Nucleus accumbens (tissue), 56 donors: ENCODE data around the gene ANGPTL2.
"Not testable (repeated sequence)": the region's sequence is repeated elsewhere in the genome, so short reads cannot be mapped to it uniquely, and the experiment has no call there.

Experiments used
- DNase-seq, 56 donors: peaks; one replicate each; lab custom pipeline; 2025; lab: John Stamatoyannopoulos, UW

The ANGPTL2 gene

GRCh38 chr9:127122176-127123063 lies at the start of gene ANGPTL2:
TSS of gene ANGPTL2 (minus strand) at chr9:127122635. CDS start at chr9:127108731, 13,904 bp downstream.
- DNase-seq, result peak; percentile 38 to 99 (median 90)

- DNase-seq, result not testable (repeated sequence)
Measured at GRCh38 chr9:127171348-127171747, 48.9 kb upstream of the ANGPTL2 start.

DNA sequence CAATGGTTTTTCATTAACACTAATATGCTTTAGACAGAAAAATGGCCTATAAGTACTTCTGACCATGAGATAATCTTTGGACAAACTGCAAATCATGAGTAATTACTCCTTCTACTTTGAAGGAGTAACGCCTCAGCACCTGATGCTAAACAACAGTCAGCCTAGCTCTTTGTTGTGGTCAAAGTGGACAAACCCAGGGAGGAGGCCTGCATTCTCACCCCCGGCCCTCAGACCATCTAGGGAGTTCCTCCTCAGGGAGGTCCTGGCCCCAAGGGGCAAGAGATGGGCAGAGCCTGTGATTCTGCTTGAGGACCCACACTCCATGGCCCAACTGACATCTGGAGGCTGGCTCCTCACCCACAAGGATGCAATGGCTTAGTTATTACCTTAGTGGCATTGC lies 48.2 kb upstream of the ANGPTL2 start:
- no peak for DNase-seq

GRCh38 chr9:127170103-127170502 lies 47.7 kb upstream of the ANGPTL2 start:
- DNase-seq, result no peak

GRCh38 chr9:127169575-127169883 lies 47.1 kb upstream of the ANGPTL2 start:
- no peak for DNase-seq

DNA sequence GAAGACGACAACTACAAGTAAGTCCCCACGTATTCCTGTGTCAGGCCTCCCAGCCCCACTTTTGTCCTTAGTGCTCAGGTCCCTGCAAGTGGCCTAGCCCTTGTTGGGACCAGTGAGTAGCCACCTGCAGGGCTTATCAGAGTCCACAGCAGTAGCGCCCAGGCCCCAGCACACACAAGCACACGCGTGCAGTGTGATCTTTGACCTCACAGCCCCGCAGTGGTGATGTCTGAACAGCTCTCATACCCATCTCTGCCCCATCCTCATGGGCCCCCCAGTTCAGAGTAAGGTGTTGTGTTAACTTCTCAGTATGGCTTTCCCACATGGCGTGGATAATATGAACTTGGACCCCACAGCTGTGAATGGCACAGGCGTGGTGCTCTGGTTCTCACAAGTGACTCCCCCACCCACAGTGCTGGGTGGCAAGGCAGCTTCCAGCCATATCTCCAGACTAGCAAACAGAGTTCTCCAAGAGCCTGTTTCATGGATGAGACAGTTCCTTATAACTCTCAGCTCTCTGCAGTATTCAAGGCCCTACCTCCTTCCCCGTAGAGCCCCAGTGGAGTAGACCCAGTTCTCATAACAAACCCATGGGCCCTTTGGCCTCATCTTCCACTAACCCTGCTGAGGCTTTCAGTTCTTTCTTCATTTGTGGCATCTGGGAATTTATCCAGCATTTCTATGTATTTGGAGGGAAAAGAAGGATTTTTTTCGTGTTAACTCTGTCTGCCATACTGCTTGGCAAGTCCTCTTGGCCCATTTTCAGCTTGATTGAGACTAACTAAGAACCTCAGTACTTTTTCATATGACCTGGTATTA lies 46.5 kb upstream of the ANGPTL2 start:
- DNase-seq, result no peak

- no peak for DNase-seq
Measured at GRCh38 chr9:127167560-127168326, 45.3 kb upstream of the ANGPTL2 start.

DNA sequence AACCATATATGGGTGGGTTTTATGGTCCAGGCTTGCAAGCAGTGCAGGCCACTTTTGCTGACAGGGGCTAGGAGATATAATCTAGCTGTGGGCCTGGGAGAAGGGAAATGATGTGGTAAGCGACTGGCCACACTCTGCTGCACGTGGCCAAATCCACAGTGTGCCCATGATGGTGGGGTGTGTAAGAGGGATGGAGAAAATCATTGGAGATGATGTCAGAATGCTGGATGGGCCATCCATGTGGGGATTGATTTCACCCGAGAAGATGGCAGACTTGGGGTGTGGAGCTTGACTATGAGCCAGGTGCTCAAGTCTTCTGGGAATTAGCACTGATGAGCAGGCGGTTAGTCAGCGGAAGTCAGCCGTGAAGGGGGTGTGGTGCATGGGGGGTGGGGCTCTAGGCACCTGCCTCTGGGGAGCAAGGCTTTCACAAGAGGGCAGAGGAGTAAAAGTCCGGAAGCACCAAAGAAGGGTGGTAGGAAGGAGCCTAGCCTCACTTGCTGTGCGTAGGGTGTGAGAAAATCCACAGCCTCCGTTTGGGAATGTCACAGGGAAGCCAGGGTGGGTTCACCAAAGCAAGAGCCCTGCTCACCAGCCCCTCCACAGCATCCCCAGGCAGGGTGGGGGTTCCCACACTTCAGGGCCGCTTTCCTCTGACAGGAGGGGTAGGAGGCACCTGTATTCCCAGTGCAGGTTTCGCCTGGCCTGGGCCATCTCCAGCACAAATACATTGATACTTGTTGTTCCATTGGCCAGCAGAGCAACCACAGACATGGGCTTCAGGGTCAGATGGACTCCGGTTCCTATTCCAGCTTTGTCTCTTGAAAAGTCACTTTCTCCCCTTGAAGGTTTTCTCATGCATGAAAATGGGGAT lies 44.5 kb upstream of the ANGPTL2 start:
- DNase-seq, result no peak

DNA sequence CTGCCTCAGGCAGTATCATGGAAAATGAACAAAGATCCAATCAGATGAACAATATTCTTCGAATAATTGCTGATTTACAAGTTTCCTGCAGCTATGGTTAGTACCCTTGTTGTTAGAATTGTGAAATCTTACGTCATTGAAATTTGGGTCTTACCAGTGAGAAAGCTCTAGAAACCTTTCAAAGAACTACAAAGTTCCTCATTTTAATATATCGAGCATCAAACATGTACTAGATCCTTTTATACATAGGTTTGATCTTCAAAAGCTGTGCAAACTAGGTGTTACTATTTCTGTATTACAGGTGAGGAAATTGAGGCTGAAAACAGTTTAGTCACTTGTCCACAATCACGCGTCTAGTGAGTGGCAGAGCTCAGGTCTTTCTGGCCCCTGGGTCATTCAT lies 43.7 kb upstream of the ANGPTL2 start:
- DNase-seq, result no peak

DNA sequence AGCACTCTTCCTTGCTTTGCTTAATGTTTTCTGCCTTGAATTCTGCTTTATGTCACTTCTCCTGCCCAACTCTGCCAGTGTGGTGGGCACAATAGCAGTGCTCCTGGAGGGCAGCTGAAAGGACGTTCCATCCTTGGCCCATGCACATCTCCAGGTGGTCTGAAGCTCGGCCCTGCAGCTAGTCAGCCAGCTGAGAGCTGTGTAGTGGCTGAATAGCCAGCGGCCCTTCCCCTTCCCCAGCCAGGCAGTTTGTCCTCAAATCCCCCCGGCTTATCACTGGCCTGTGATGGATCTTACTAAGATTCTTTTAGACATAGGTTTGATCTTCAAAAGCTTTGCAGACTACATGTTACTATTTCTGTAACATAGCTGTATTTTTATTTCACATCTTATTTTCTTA lies 42.7 kb upstream of the ANGPTL2 start:
- DNase-seq, result no peak

GRCh38 chr9:127163409-127163808 lies 41.0 kb upstream of the ANGPTL2 start:
- DNase-seq, result no peak

DNA sequence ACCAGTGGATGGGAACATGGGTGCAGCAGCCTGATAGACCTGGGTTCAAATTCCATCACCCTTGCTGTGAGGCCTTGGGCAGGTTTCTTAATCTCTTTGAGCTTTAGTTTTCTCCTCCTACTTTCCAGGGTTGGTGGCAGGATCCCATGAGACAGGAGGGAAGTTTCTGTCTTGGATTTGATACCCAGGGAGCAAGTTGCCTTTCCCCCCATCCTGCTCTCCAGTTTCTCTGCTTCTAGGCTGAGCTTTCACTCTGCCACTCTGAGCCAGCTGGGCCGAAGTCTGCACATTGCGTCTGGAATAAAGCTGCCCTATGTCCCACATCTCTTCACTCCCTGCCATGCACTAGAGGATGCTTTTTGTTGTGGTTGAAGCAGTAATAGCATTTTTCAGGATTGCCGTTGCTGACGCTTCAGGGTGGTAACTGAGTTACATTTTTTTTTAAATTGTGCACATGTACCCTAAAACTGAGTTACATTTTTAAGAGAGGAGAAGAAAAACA lies 40.5 kb upstream of the ANGPTL2 start:
- peak in 5 of 56 donors; percentile 15 to 43 (median 32) for DNase-seq

GRCh38 chr9:127162046-127162863 lies 39.8 kb upstream of the ANGPTL2 start:
- DNase-seq, result no peak

DNA sequence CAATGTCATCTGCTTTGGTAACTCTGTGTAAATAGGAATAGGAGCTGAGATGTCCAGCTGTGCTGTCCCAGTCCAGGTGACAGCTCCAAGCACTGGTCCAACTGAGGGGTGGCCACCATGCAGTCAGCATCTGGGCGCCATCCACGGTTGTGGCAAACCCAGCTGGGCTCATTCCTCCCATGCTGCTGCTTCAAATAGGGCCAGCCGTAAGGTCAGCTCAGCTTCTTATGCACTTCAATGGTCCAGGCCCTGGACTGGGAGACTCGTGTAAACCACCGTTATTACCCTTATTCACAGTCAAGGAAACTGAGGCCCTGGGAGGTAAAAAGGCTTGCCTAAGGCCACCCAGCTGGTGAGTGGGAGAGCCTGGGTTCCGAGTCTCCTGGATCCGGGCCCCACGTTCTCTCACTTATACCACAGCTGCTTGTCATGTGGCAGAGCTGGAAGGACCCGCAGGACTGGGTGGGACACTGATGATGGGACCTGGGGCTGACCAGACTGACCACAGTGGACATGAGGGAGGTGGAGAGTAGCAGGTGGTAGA lies 38.7 kb upstream of the ANGPTL2 start:
- DNase-seq, result no peak

- peak in 2 of 56 donors; percentile 20 to 40 for DNase-seq
Measured at GRCh38 chr9:127159949-127160610, 37.6 kb upstream of the ANGPTL2 start.

GRCh38 chr9:127159325-127159801 lies 36.9 kb upstream of the ANGPTL2 start:
- peak in 40 of 56 donors; percentile 18 to 87 (median 62) for DNase-seq

DNA sequence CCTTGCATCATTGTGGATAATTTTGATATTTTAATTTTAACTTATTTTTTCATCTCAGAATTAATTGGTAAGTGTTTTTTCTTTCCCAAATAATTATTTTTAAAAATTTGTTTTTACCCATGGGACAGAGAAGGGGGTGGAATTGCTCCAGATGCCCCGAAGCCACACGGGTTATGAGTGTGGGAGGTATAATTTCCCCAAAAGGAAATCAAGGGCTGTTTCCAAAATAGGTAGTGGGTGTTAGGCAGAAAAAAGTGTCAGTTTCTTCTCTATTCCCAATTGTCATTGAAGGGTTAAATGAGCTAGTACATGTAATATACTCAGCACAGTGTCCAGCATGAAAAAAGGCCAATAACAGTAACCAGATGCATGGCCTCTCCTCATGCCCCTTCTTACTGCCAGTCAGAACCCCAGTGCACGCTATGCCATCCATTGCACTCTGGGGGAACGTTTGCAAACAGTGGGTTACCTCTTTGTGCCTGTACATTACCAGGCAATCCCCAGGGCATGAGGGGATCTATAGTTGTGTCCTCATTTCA lies 36.4 kb upstream of the ANGPTL2 start:
- no peak for DNase-seq
